EH (cell line): Measurements from ENCODE around the gene PTPRN2.
"Not testable (repeated sequence)": the region's sequence is repeated elsewhere in the genome, so short reads cannot be mapped to it uniquely, and the experiment has no call there.

ENCODE experiments used
- DNase-seq: peaks from one replicate; pipeline ENCODE4 v3.0.0-alpha.2; 2015; ENCODE audit warnings: low read depth

The PTPRN2 gene

DNA sequence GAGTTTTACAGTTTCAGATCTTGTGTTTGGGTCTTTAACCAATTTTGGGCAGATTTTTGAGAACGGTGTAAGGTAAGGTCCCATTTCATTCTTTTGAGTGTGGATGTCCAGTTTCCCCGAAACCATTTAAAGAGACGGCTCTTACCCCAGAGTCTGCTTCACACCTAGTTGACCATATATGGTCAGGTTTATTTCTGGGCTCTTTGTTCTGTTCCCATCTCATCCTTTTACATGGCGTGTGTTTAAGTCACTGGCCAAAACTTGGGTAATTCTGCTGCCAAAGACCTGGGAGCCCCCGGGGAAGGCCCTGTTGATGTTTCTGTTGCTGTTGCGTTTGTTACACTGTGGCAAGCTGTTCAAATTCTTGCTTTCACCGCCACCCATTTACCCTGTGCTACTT is 120.1 kb downstream of the PTPRN2 start:
- DNase-seq, result no peak

DNA sequence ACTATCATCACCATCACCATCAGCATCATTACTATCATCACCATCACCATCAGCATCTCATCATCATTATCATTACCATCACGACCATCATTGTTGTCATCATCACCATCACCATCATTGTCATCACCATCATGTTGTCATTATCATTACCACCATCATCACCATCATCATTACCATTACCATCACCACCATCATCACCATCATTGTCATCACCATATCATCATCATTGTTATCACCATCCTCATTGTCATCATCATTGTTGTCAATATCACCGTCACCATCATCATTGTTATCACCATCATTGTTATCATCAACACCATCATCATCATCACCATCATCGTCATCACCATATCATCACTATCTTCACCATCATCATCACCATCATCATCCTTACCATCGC is 124.3 kb downstream of the PTPRN2 start:
- DNase-seq, result no peak

DNA sequence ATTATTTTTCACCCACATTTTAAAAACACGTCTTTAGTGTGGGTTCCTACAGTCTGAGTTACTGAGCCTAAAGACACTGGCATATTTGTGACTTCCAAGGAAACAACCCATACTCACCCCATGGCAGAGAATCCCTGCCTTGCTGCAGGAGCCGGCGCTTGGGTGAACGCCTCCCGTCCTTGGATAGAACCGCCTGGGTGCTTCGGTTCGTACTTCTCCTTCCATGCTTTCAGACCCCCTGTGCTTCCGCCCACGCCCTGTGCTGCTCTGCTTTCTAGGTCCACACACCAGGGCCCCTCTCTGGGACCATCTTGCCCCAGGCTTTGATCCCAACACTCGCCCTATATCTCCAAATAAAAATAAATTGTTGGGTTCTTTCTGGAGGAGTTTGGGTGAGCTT is 125.8 kb downstream of the PTPRN2 start:
- no peak for DNase-seq

DNA sequence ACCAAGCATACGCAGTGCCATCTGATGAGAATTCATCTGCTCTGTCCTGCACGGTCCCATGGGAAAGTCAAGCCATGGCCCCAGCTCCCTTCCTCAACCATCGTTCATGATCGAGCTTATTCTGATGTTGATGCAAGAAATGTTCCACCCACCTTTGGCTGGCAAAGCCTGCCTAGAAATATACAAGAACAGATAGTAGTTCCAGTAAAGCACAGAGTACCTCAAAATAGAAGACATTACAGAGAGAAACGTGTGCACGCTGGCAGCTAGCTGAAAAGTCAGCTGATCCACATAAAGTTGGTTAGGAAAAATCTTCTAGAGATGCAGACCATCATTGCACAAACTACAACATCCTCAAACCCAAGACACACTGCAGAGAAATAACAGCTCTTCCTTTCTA is 127.0 kb downstream of the PTPRN2 start:
- DNase-seq, result no peak

DNA sequence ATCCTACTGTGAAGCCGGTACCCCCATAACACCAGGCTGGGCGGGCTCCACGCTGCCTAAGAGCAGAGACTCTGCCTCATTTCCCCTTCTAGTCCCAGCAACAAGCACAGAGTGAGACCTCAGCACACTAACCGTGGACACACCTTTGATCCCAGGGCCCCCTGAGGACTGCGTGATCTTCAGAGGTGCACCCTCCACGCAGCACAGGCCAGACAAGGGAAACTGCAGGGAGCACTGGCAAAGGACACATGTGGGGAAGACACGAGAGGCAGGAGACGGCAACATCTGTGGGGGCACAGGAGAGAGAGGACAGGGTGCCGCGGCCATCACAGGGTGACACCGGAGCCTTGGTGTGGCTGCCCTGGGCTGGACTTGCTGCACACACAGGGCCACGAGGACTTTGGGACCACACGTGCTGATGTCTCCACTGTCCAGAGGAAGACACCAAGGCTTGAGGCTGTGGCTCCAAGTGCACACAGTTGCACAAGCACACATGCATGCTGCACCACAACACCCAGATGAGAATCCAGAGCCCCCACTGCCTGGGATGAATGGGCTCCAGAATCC is 128.8 kb downstream of the PTPRN2 start:
- no peak for DNase-seq

DNA sequence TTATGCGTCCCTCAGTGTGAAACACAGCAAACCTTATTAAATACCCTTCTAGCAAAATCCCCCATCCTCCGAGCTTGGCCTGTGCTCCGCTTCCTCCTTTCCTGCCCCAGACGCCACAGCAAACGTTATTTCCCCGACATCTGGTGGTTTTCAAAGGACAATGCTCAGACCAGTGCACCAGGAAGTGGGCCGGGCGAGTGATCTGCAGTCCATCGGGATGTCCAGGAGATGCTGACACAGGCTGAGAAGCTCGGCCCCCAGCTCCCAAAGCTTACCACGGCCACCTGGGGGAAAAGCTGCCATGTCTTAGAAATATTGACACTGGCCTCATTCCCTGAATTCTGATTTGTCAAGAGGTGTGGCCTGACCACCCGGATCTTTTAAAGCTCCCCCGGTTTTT is 129.5 kb downstream of the PTPRN2 start:
- DNase-seq, result no peak

DNA sequence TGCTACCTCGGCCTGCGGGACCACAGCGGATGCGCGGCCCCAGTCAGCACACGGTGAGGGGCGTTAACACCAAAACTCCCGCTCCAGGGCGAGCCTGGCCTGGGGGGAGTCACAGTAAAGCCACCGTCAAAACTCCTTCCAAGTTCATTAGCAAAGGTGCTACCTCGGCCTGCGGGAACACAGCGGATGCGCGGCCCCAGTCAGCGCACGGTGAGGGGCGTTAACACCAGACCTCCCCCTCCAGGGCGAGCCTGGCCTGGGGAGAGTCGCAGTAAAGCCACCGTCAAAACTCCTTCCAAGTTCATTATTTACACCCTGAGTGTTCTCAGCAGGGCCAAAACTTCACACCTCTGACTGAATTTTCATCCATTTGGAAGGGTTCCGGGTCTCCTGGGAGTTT is 130.0 kb downstream of the PTPRN2 start:
- DNase-seq, result not testable (repeated sequence)

DNA sequence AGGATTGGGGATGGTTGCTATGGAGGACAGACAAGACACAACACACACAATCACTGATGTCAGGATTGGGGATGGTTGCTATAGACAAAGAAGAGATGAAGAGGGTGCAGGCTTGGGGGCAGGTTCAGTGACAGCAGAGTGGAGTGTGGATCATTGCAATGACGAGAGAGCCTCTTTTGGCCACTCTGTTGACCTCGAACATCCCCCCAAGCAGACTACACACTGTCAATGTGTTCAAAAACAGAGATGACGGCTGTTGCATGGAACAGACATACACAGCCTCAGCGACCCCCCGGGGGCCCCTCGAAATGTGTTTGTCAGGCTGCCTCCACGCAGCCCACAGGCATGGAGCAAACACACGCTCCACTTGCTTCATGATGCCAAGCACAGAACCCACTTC is 133.0 kb downstream of the PTPRN2 start:
- DNase-seq, result no peak

DNA sequence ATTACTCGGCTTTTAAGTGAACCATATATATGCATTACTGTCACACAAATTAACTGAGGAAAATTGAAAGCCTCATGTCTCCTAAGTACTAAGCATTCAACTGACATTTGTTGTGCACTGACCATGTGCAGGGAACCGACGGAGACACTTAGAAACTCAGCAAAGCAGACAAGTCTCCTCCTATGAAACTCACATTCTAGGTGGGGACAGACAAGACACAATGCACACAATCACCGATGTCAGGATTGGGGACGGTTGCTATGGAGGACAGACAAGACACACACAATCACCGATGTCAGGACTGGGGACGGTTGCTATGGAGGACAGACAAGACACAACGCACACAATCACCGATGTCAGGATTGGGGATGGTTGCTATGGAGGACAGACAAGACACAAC is 134.0 kb downstream of the PTPRN2 start:
- DNase-seq, result no peak

DNA sequence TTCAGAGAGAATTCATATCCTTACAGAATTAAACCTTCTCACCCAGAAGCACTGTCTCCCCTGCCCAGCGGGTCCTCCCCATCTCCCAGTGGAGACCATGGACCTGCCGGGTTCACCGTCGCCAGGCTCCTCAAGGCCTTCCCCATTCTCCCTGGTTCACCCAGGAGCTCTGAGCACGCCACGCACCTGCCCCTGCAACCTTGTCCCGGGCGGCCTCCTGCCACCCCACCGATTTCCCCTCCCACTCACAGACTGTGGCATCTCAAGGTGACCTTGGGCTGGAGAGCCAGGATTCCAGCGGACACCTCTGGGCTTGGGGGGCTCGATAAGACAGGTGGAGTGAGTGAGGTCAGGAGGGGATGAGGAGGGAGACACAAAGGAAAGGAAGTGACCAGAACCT is 135.3 kb downstream of the PTPRN2 start:
- no peak for DNase-seq

DNA sequence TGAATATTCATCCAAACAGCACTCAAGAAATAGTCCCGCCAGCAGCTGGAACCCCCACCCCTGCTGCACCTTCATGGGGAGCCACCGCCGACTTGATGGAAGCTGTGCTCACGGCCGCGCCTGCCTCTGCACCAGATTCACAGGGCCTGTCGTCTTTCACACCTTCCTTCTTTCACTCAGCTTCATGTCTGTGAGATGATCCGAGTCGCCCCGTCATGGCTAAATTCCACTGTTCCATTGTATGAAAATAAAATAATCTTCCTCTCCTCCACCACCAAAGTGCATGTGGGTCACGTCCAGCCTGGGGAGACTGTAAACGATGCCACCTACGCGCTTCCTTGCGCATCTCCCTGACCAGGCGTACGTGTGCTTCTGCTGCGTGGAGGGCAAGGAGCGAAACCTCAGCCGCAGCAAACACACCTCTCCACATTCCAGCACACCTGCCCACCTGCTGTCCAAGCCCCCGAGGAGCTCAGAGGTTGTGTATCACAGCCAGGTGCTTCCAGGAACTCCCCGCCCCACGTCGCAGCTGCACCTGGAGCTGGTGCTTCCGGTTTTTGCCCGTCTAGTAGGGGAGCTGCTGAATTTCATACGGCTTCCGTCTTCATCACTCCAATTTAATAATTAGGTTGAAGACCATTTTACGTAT is 137.0 kb downstream of the PTPRN2 start:
- no peak for DNase-seq

DNA sequence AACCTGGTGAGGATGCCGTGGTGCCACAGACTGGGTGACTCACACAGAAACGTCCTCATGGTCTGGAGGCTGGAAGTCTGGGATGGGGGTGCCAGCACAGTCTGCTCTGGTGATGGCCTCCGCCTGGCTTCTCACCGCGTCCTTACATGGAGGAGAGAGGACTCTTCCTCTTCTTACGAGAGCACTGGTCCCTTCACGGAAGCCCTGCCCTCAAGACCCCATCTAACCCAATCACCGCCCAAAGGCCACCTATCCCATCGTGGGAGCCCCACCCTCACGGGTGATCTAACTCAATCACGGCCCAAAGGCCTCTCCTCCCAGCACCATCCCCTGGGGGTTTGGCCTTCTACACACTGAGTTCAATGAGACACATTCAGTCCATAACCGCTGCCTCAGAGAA is 137.7 kb downstream of the PTPRN2 start:
- no peak for DNase-seq

DNA sequence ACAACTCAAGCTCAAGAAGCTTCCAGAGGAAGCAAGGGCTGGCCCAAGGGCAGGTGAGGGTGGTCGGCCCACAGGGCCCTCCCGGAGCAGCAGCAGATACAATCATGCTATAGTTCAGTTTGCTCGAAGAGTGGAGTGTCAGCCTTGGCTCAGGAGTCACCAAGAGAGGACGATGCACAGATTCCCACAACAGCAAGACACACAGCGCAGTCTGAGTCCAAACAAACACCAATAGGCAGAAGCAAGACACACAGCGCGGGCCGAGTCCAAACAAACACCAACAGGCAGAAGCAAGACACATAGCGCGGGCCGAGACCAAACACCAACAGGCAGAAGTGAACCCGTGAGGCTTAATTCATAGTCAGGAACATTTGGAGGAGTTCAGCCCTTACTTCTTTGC is 138.4 kb downstream of the PTPRN2 start:
- DNase-seq, result no peak

DNA sequence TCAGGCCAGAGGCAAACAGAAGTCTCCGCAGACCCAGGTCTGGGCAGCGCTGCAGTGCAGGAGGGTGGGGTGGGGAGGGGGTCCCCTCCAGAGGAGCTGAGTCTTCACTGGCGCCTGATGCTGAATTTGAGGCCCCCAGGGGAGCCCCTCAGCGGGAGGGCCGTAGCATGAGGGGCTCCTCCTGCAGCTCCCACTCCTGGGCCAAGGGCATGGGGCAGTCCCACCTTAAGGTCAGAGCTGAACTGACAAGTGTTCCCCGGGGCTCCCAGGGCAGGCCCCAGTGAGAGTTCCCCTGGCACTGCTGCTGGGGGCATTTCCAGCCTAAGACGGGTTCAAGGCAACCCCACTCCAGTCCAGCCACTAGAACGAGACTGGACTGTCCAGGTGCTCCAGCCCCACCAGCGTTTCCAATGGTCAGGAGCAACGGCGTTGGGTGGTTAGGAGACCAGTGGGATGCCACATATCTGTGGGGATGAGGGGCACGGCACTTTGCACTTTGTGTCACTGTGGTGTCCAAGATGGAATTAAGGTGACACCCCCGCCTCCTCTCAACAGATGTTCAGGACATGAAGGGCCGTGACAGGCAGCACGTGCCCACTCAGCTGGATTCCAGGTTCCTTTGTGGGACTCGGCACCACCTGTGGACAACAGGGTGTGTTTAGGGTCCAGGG is 139.1 kb downstream of the PTPRN2 start:
- no peak for DNase-seq

DNA sequence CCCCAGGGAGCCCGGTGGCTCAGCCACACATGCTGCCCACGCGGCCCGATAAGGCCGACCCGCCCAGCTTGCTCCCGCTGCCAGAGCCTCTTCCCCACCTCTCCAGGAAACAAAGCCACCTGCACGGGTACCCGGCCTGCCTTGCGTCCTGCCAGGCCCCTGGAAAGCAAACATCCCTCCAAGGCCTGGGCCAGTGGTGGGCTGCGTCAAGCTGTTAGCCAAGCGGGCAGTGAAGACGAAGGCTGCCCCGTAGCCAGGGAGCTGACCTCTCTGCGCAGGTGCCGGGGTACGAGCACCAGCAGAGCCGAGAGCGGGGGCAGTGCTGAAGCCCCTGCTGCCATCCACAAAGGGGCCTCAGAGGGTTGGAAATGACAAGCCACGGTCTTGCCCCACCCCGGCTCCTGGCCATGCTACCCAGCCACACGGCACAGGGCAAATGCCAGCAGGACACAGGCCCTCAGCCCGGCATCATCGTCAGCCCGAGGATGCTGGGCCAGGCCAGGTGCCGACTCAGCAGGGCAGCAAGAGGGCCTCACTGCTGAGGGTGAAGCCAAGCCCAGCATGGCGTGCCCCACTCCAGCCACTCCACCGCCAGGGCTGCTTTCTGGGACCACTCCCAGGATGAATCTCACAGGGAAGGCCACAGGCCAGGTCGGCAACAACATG is 140.0 kb downstream of the PTPRN2 start:
- DNase-seq, result no peak

DNA sequence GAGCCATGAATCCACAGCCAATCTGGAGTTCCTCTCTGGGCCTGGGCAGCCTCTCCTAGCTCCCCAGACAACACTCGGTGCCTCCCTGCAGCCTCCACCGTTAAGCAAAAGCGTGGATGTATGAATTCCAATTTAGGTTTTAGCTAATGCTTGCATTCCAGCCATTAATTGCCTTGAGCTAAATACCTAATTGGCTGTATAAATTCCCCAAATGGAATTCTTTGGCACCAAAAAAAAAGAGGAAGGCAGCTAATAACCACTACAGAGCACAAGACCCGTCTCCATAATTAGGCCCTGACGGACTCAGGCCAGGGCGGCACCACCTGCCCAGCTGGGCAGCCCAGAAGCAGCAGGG is 140.5 kb downstream of the PTPRN2 start:
- no peak for DNase-seq

DNA sequence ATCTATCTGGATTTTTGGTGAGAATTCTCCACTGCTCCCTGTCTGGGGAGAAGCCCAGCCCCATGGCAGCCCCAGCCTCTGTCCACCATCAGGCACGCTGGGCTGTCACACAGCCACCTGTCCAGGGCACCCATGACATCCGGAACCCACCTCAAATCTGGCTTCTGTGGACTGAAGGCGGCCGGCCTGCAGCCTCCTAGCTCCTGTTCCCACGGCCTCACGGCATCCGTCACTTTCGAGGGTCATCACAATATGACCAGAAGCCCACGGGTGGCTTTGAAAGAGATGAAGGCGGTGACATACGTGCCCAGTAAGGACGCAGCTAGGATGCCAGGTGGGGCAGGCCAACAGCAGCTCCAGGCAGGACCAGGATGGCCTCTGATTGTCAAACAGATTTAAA is 140.9 kb downstream of the PTPRN2 start:
- no peak for DNase-seq

DNA sequence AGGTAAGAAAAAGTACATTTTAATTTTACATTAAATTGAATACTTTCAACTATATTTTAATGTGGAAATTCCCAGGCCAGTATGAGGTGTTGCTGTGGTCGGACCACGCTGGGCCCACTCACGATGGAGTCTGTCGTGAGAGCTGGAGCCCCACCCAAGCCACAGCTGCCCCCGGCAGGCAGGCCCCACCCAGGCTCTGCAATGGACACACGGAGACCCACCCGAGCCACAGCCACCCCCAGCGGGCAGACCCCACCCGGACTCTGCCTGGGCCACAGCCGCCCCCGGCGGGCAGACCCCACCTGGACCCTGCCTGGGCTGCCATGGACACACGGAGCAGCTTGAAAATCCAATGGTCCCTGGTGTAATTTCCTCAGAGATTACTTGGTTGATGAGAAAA is 141.3 kb downstream of the PTPRN2 start:
- DNase-seq, result no peak

DNA sequence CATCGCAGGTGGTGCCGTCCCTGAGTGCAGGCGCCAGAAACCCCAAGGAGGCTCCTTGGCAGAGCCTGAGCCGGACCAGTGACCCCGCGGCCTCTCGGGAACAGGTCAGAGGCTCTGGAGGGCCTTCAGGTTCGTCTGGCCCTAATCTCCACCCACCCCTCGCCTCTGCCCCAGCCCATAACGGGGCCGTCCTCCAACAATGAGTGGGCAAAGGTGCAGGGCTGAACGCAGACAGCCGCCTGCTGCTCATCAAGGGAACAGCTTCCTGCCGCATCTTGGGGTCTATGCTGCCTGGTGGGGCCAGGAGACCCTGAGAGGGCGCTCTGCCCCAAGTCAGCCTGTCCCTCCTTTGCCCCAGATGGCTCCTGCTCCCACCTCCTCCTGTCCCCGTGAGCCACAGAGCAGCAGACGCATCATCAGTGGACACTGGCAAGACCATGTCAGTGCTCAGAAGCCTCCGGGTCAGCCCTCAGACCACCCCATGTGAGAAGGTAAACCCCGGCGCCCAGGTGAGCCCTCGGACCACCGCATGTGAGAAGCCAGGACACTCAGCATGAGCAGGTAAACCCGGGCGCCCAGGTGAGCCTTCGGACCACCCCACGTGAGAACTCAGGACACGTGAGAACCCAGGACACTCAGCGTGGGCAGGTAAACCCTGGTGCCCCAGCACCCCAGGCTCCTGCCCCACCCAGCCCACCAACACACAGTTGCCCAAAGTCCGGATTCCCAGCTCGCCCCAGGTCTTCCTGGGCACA is 142.0 kb downstream of the PTPRN2 start:
- DNase-seq, result no peak

DNA sequence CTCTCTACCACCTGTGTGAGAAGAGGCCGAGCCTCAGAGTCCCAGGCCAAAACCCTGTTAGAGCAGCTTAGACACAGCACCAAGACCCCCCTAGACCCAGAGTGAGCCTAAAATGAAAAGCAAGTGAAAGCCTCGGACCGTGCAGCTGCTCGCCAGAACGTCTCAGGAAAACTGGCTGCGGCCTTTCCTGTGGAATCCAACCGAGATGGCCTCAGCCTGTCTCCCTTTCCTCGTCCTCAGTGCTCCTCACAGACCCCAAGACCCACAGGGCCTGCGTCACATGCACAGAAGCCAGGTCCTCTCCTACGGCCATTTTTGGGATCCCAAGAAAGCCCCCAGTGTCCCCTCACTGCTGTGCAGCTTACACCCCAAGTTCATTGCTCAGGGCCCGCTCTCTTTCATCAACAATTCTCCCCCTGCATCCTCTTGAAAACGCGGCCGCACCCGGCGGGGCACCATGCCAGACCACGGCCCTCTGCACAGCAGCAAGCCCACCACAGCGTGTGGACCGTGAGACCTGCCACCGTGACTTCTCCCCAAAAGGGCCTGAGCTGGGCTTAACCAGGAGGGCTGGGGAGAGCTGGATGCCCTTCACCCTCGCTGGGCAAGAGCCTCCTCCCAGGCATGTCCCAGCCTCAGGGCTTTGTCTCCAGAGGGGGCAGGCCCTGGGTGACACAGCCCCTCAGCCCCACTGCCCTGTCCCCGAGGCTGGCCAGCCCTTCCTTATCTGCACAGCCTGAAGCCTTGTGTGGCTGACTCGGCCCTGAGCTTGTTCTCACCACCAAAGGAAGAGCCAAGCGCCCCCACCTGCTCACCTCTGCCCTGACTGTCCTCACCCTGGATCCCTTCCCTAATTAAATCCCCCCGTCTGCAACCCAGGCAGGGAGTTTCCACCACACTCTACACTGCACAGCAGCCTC is 142.9 kb downstream of the PTPRN2 start:
- no peak for DNase-seq

DNA sequence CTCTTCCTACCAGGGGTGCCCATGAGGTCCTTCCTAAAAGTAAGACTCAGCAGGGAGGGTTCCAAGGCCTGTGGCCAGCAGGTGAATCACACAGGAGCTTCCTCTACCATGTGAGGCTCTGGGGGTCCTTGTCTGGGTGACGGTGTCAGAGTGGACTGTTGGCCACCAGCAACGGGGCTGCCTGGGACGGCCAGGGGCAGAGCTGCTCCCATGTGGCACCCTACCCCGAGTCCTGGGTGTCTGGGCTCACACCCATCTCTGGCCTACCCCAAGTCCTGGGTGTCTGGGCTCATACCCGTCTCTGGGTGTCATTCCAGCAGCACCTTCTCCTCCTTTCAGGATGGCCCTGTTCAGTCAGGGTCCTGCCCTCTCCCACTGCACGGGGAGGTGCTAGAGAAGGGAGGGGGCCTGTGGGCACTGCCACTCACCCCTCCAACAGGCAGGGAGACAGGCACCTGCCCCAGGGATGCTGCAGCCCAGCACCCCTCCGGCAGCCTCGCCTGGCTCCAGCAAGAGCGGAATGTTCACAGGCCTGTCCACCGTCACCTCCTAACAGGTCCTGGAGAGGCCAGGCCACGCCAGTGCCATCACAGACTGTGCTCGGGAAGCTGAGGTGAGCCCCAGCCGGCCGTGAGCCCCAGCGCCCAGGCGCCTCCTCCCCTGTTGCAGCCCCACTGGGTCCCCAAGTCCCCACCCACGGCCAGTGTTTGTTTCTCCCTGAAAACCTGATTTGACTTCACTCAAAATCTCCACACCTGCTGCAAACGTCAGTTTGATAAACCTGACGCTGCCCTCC is 143.7 kb downstream of the PTPRN2 start:
- DNase-seq, result no peak
